Measurements from ENCODE around the gene LRRC49.

Gene LRRC49

GRCh38 chr15:70910958-70911357 is 18.3 kb downstream of the LRRC49 start:
- no peak for TF ChIP-seq CTCF (IDR thresholded peaks at IDR 0.05; ENCODE audit: extremely low read depth, insufficient read depth, missing control alignments)
- no peak for DNase-seq (ENCODE audit: low spot score)
- in situ Hi-C loops (cut with MboI; ENCODE audit: low pct_unique_long_range_greater_than_20kb, low sequenced_read_pairs, unreplicated experiment) = no loop called here

- DNase-seq (ENCODE audit: low spot score) = no peak
- in situ Hi-C loops (cut with MboI; ENCODE audit: low pct_unique_long_range_greater_than_20kb, low sequenced_read_pairs, unreplicated experiment) = no loop called here
- TF ChIP-seq CTCF (IDR thresholded peaks at IDR 0.05; ENCODE audit: extremely low read depth, insufficient read depth, missing control alignments) = no peak
Observed at GRCh38 chr15:70912187-70912586, 19.6 kb downstream of the LRRC49 start.

GRCh38 chr15:70916531-70916930 is 23.9 kb downstream of the LRRC49 start:
- TF ChIP-seq CTCF (IDR thresholded peaks at IDR 0.05; ENCODE audit: extremely low read depth, insufficient read depth, missing control alignments) = no peak
- DNase-seq (ENCODE audit: low spot score) = no peak
- in situ Hi-C loops (cut with MboI; ENCODE audit: low pct_unique_long_range_greater_than_20kb, low sequenced_read_pairs, unreplicated experiment) = no loop called here

- DNase-seq (ENCODE audit: low spot score) = no peak
- in situ Hi-C loops (cut with MboI; ENCODE audit: low pct_unique_long_range_greater_than_20kb, low sequenced_read_pairs, unreplicated experiment) = no loop called here
- TF ChIP-seq CTCF (IDR thresholded peaks at IDR 0.05; ENCODE audit: extremely low read depth, insufficient read depth, missing control alignments) = no peak
Observed at GRCh38 chr15:70917955-70918354, 25.3 kb downstream of the LRRC49 start.

- no peak for DNase-seq (ENCODE audit: low spot score)
- no peak for TF ChIP-seq CTCF (IDR thresholded peaks at IDR 0.05; ENCODE audit: extremely low read depth, insufficient read depth, missing control alignments)
- in situ Hi-C loops (cut with MboI; ENCODE audit: low pct_unique_long_range_greater_than_20kb, low sequenced_read_pairs, unreplicated experiment) = no loop called here
Observed at GRCh38 chr15:70920981-70921696, 28.5 kb downstream of the LRRC49 start.

- no peak for DNase-seq (ENCODE audit: low spot score)
- TF ChIP-seq CTCF (IDR thresholded peaks at IDR 0.05; ENCODE audit: extremely low read depth, insufficient read depth, missing control alignments) = no peak
- in situ Hi-C loops (cut with MboI; ENCODE audit: low pct_unique_long_range_greater_than_20kb, low sequenced_read_pairs, unreplicated experiment) = no loop called here
Observed at GRCh38 chr15:70922119-70922518, 29.5 kb downstream of the LRRC49 start.
